KMS-11 (cell line): ENCODE results near the gene GBP1.
"Not testable (repeated sequence)": the region's sequence is repeated elsewhere in the genome, so short reads cannot be mapped to it uniquely, and the experiment has no call there.

ENCODE experiments used
- H2AFZ ChIP-seq: fragments of 200-600 bp; sonication (generic); 2 replicates; pipeline ENCODE4 v1.6.1; 2016; ENCODE audit warnings: antibody characterized with exemption, mixed run types, low read depth
- H3K27ac ChIP-seq: fragments of 200-600 bp; sonication (generic); 2 replicates; pipeline ENCODE4 v1.6.1; 2016; ENCODE audit warnings: mild to moderate bottlenecking, mixed run types
- H3K27me3 ChIP-seq: fragments of 200-600 bp; sonication (generic); 2 replicates; pipeline ENCODE4 v1.6.1; 2017; ENCODE audit warnings: mild to moderate bottlenecking, low read depth, mixed run types, moderate library complexity; ENCODE audit not compliant: insufficient read depth
- H3K36me3 ChIP-seq: fragments of 200-600 bp; sonication (generic); 2 replicates; pipeline ENCODE4 v1.6.1; 2017; ENCODE audit warnings: mild to moderate bottlenecking, mixed run types; ENCODE audit not compliant: insufficient read depth
- H3K4me1 ChIP-seq: fragments of 200-600 bp; sonication (generic); 2 replicates; pipeline ENCODE4 v1.6.1; 2016; ENCODE audit warnings: mild to moderate bottlenecking, low read depth, mixed run types; ENCODE audit not compliant: poor library complexity, severe bottlenecking
- H3K4me2 ChIP-seq: fragments of 200-600 bp; sonication (generic); 2 replicates; pipeline ENCODE4 v1.7.0; 2016; ENCODE audit warnings: mild to moderate bottlenecking, mixed run types
- H3K4me3 ChIP-seq: fragments of 200-600 bp; sonication (generic); IDR thresholded peaks from 2 replicates; pipeline ENCODE4 v1.6.1; 2017; ENCODE audit warnings: low read depth, low read length, mixed read lengths; ENCODE audit not compliant: insufficient read depth
- H3K79me2 ChIP-seq: fragments of 200-600 bp; sonication (generic); 2 replicates; pipeline ENCODE4 v1.6.1; 2016; ENCODE audit warnings: low read depth, mixed run types; ENCODE audit not compliant: insufficient read depth
- H3K9ac ChIP-seq: fragments of 200-600 bp; sonication (generic); 2 replicates; pipeline ENCODE4 v1.6.1; 2016; ENCODE audit warnings: mild to moderate bottlenecking, mixed run types
- H4K20me1 ChIP-seq: fragments of 200-600 bp; sonication (generic); 2 replicates; pipeline ENCODE4 v1.6.1; 2016; ENCODE audit warnings: mild to moderate bottlenecking, mixed run types; ENCODE audit not compliant: insufficient read depth
- TF ChIP-seq, protein P1 (sequence below): fragments of 200-600 bp; sonication (generic); conservative IDR thresholded peaks from 2 replicates; pipeline ENCODE4 v1.6.1; 2017; ENCODE audit warnings: low read depth, mild to moderate bottlenecking, antibody characterized with exemption, low read length, moderate library complexity, mixed read lengths

GBP1 gene

GRCh38 chr1:89047734-89048133 lies 17.3 kb downstream of the GBP1 start:
- Histone ChIP-seq H3K79me2 (no peaks in the 10 kb centered on the region), H3K27ac (no peak overlapping the region), H2AFZ (no peak overlapping the region), H4K20me1 (no peaks in the 10 kb centered on the region), H3K27me3 (no peaks in the 10 kb centered on the region), H3K9ac (no peak overlapping the region), H3K4me1 (no peaks in the 10 kb centered on the region), H3K4me2 (no peak overlapping the region), H3K4me3 (no peak overlapping the region), H3K36me3 (no peaks in the 10 kb centered on the region)
- TF ChIP-seq, protein P1, sequence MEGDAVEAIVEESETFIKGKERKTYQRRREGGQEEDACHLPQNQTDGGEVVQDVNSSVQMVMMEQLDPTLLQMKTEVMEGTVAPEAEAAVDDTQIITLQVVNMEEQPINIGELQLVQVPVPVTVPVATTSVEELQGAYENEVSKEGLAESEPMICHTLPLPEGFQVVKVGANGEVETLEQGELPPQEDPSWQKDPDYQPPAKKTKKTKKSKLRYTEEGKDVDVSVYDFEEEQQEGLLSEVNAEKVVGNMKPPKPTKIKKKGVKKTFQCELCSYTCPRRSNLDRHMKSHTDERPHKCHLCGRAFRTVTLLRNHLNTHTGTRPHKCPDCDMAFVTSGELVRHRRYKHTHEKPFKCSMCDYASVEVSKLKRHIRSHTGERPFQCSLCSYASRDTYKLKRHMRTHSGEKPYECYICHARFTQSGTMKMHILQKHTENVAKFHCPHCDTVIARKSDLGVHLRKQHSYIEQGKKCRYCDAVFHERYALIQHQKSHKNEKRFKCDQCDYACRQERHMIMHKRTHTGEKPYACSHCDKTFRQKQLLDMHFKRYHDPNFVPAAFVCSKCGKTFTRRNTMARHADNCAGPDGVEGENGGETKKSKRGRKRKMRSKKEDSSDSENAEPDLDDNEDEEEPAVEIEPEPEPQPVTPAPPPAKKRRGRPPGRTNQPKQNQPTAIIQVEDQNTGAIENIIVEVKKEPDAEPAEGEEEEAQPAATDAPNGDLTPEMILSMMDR: no peak

DNA sequence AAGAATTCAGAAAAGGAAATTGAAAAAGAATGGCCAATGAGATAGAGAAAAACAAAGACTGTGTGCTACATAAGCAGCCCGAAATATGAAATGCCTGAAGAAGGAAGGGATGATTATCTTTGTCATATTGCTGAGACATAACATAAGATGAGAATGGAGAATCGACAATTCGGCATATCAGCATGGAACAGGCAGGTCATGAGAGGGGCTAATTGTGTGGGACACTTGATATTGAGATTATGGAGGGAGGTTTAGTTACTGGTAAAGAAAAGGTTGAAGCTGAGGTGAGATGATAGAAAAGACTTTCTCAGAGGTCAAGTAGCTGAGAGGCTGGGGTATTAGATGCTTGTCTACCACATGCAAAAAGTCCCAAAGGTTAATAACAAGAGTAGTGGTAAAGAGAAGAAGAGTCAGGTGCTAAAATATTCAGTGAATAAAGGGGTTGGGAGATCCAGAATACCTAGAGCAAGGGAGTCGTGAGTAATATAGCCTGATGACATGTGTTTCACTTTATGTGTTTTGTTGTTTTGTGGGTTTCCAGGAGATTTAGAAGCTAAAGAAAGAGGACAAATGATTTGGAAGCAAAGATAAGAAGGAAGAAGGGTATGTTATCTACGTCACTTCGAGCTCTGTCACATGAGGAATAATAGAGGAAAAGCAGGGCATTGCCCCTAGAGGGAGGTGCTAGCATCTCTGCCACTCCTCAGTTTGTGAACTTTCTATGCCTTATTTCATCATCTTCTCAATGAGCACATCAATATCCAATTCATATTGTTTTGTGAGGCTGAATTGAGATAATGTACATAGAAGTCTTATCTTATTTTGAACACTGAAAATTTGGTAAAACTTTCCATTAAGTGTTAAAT lies 18.5 kb downstream of the GBP1 start:
- not testable (repeated sequence) for H3K4me3 ChIP-seq, H3K27ac ChIP-seq, H3K27me3 ChIP-seq, H3K4me2 ChIP-seq, H3K79me2 ChIP-seq, H2AFZ ChIP-seq, H3K9ac ChIP-seq, H4K20me1 ChIP-seq, H3K36me3 ChIP-seq, H3K4me1 ChIP-seq

DNA sequence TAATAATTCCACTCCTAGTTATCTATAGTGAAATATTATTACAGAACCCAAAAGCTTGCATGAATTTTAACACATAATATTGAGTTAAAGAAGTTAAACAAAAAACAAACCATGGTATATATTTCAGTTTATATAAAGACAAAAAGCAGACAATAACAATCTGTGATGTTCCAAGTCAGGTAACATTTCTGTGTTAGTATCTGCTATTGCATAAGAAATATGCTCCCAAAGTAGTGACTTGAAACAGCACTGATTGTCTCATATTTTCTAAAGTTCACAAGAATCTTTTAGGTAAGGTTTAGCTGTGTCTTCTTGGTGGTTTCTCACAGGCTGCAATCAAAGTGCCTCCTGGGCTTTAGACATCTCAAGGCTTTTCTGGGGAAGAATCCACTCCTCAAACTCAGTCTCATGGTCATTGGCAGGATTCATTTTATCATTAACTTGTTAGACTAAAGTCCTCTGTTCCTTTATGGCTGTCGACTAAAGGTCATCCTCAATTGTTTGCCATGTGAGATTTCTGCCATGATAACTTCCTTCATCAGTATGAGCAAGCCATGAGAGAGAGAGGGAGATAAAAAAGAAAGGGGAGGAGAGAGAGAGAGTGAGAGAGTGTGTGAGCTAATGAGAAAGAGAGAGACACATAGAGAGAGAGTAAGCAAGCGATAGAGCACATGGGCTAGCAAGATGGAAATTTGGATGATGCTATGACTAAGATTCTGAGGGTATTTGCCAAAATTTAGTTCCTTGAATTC lies 19.9 kb downstream of the GBP1 start:
- H3K27ac ChIP-seq: no peak overlapping the region
- TF ChIP-seq, protein P1: no peak
- no peak overlapping the region for H2AFZ ChIP-seq
- no peaks in the 10 kb centered on the region for H3K79me2 ChIP-seq
- H4K20me1 ChIP-seq: no peaks in the 10 kb centered on the region
- no peaks in the 10 kb centered on the region for H3K27me3 ChIP-seq
- H3K9ac ChIP-seq: no peak overlapping the region
- H3K4me3 ChIP-seq: no peak overlapping the region
- no peaks in the 10 kb centered on the region for H3K36me3 ChIP-seq
- no peak overlapping the region for H3K4me2 ChIP-seq
- no peaks in the 10 kb centered on the region for H3K4me1 ChIP-seq

DNA sequence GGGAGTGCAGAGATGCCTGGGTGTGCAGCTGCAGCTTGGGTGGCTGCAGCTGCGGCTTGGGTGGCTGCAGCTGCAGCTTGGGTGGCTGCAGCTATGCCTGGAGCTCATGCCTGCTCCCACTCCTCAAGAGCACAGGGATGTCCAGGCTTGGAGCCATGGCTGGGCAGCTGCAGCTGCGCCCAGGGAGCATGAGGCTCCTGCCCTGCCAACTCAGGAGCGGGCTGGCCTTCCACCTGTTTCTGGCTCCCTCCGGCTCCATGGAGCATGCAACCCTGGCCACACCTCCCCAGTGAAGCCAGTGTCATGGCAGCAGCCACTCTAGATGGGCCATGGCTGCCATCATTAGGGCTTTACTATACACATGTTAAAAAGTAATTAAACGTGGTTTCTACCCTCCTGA lies 21.1 kb downstream of the GBP1 start:
- Histone ChIP-seq H2AFZ (no peak overlapping the region), H3K36me3 (no peaks in the 10 kb centered on the region), H3K4me1 (no peaks in the 10 kb centered on the region), H3K4me2 (no peak overlapping the region), H3K27ac (no peak overlapping the region), H3K9ac (no peak overlapping the region), H3K4me3 (no peak overlapping the region), H3K27me3 (no peaks in the 10 kb centered on the region), H4K20me1 (no peaks in the 10 kb centered on the region), H3K79me2 (no peaks in the 10 kb centered on the region)
- TF ChIP-seq, protein P1: no peak

- H3K79me2 ChIP-seq: no peaks in the 10 kb centered on the region
- H2AFZ ChIP-seq: no peak overlapping the region
- TF ChIP-seq, protein P1: no peak
- H3K4me2 ChIP-seq: no peak overlapping the region
- no peaks in the 10 kb centered on the region for H4K20me1 ChIP-seq
- H3K9ac ChIP-seq: no peak overlapping the region
- H3K27me3 ChIP-seq: no peaks in the 10 kb centered on the region
- H3K4me3 ChIP-seq: no peak overlapping the region
- no peaks in the 10 kb centered on the region for H3K36me3 ChIP-seq
- H3K27ac ChIP-seq: no peak overlapping the region
- H3K4me1 ChIP-seq: no peaks in the 10 kb centered on the region
Measured at GRCh38 chr1:89042491-89042890, 22.5 kb downstream of the GBP1 start.
